OCI-LY1 (cell line): ENCODE data around the gene COMMD1.

Experiments
- CTCF ChIP-seq: fragments of 200-600 bp; sonication (generic), shearing (Covaris generic); IDR thresholded peaks from 2 replicates; pipeline ENCODE4 v1.5.1; 2017; ENCODE audit warnings: mild to moderate bottlenecking, antibody characterized with exemption, low read length, moderate library complexity, mixed read lengths
- EZH2 ChIP-seq: fragments of 200-600 bp; sonication (generic), shearing (Covaris generic); IDR thresholded peaks from 2 replicates; pipeline ENCODE4 v1.8.0; 2017; ENCODE audit warnings: borderline replicate concordance, mixed run types, mild to moderate bottlenecking, antibody characterized with exemption, low read length, moderate library complexity, mixed read lengths

GRCh38 chr2:61906186-61906470, 654 bp downstream of the COMMD1 start:
- TF ChIP-seq EZH2 (no peak), CTCF (no peak)
